GM18508 (cell line): ENCODE data around the gene PFKFB3.

Experiments
- ATAC-seq: cut with Tn5 transposase; IDR thresholded peaks from one replicate; pipeline ENCODE4 v1.9.1; 2021; ENCODE audit warnings: moderate number of reproducible peaks; ENCODE audit not compliant: insufficient read depth, unreplicated experiment

Gene PFKFB3

DNA sequence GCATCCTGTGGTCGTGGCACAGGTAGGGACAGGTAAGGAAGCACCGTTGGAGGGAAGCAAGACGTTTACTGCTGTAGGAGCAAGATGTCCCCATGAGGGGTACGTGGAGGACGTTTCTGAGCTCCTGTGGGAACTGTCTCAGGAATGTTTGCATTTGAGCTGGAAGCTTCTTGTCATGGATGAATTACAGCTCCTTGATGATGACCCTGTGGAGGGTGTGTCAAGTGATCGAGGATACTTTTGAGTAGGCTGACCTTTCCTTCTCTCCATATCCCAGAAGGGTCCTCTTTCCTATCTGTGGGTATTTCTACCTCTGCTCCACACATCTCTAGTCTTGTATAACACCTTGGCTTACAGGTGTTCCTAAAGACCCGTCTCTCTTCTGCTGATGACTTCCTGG, 94.8 kb downstream of the PFKFB3 start:
- no peak for ATAC-seq

DNA sequence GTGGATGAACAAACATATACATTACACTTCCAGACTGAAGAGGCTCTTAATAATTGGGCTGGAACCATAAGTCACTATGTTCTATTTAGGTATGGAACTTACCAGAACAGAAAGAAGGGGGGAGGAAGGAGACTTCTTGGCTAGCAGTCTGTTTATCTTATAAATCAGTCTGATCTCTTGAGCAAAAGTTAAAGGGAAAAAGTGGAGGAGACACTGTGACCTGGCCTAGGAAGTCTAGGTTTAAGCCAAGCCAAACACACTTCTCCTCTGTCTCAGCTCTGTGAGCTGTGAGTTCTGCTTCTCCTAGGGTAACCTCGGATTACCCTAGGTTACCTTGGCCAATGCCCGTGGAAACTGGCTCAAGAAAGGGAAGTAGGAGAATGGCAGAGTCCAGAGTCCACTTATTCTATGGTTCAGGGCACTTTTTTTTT, 95.2 kb downstream of the PFKFB3 start:
- no peak for ATAC-seq

DNA sequence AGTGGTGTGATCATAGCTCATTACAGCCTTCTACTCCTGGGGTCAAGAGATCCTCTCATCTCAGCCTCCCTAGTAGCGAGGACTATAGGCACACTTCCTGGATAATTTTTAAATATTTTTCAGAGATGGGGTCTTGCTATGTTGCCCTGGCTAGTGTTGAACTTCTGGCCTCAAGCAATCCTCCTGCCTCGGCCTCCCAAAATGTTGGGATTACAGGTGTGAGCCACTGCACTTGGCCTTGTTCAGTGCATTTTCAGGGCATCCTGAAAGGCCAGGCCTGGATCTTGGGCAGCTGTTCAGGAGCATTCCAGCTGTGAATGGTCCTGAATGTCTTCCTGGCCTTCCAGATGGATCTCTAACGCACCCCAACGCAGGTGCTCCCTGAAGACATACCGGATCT, 95.7 kb downstream of the PFKFB3 start:
- no peak for ATAC-seq

DNA sequence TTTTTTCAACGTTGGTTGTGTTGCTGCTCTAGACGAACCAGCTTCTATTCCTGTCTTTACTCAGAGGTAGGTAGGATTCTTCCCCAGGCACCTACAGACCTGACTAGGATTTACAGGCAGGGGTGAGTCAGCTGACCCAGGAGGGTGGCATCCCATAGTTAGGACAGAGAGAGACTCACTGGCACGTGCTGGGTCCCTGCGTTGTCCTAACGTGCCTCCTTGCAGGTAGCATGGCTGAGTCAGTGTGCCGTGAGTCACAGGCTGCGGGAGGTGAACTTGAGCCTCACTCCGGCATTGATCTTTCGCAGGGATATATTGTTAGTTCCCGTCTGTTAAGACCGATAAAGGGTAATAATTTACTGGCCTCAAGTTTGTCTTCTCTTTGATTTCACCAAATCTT, 96.5 kb downstream of the PFKFB3 start:
- no peak for ATAC-seq

DNA sequence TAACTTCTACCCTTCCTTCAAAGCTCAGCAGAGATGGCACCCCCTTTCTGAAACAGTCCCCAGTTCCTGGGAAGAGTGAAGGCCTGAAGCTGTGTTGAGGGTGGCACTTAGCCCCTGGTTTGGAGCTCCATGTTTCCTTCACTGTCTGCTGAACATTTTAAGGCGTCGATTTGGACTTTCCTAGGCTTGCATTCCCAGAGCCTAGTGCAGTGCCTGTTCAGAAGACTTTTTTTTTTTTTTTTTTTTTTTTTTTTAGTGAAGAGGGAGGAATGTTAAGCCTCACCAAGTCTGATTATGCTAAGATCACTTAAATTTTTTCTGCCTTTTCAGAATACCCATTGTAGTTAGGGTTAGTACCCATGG, 97.0 kb downstream of the PFKFB3 start:
- ATAC-seq: no peak

DNA sequence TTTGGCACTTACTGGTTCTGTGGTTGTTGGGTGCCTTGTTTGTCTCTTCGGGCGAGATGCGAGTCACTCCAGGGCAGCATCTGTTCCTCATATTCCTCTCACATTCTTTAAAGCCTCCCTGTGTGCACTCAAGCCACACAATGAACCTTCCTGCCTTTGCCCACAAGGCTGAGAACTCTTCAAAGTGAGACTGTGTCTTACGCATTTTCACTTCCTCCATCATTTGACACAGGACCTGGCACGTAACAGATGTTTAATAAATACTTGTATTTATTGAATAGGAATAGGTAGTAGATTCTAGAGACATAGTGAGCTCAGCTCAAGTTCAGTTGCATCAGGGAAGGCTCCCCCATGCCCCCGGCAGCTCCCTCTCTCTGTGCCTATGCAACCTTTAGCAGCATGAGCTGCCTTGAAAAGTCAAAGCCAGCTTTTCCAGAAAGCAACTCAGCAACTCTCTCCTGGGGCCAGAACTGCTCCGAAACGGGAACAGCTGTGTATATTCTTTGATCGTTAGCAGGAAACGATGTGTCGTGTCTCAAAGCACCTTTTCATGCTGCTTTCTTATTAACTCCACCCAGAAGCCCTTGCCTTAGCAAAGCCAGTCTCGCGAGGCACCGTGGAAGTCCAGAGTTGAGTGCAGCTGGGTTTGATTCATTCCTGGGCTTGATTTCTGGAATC, 97.5 kb downstream of the PFKFB3 start:
- peak; percentile 89 for ATAC-seq

DNA sequence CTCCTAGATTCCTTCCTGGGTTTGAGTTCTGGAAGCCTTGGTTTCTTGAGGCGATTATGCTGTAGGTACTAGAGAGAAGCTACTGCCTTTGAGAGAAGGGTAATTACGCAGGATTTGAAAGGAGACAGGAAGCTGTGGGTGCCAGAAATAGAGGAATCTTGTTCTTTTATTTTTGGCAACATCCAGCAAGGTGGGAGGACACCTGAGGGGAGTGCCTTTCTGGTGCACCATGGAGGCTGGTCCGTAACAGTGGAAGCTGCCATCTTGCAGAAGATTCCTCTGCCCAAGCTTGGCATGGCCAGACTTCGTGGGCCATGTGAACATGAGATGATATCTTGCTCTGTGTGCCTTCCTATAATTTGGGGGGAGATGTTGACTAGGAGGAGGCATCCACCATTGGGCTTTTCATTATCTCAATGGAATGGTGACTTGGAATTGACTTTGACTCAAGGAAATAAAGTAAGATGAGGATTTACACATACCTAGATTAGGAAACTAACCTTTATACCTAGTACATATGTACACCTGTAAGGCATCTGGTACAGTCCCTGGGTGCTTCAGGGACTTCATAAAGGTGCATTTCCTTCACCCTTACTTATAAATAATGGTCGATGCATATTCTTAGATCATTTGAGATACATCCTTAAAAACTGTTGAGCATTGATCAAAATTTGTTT, 98.2 kb downstream of the PFKFB3 start:
- ATAC-seq: no peak

DNA sequence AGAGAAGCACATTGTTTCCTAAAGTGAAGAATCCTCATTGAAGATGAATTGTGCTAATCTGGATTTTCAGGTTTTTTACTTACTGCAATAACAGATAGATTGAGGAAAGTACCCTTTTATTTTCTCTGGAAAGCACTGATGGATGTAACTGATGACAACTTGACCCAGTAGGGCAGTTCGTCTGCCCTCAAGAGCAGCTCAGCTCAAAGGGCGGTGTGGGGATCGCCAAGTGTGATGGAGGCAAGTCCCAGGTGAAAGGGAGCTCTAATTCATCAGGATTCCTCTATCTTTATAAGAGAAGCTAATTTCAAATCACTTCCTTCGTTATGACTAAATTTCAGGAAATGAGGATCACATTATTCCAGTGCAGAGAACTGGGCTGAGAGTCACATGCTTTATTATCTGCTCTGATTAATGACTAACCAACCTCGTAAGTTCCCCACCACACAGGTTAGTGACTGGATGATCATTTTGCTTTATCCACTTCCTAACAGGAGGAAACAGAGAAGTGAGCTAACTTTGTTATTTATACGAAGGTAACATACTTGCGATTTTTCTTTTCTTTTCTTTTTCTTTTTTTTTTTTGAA, 98.8 kb downstream of the PFKFB3 start:
- ATAC-seq: no peak
